K562 (cell line): Measurements from ENCODE around the gene CUL2. TPM values are rescaled to one million over a fixed set of nuclear protein-coding genes. Genes with fewer than 3 reads are reported as not detected.

Experiments
- ARNT ChIP-seq, 2 experiments: fragments of 450-650 bp; IDR thresholded peaks; 2 replicates each; pipeline ENCODE4 v1.6.1; 2016; ENCODE audit warnings: mild to moderate bottlenecking in 1 of 2
- BRCA1 ChIP-seq, 2 experiments: fragments of 450-650 bp in 1 of 2; sonication (generic) in 1 of 2; formaldehyde crosslinking in 1 of 2; IDR thresholded peaks; 2 replicates each; pipeline versions ENCODE4 v1.5.0 to v1.6.1; 2017 to 2020; ENCODE audit warnings: mild to moderate bottlenecking in 1 of 2, missing genetic modification reagents in 1 of 2
- BRD9 ChIP-seq: fragments of 450-650 bp; IDR thresholded peaks from 2 replicates; pipeline ENCODE4 v1.6.1; 2018; ENCODE audit warnings: low read depth; ENCODE audit not compliant: partially characterized antibody
- BRF1 ChIP-seq: IDR thresholded peaks from 3 replicates; pipeline ENCODE4 v1.6.1; 2011; ENCODE audit warnings: borderline replicate concordance, mild to moderate bottlenecking; ENCODE audit not compliant: insufficient read length; ENCODE audit errors: extremely low read depth
- CHD1 ChIP-seq: fragments of 200-600 bp; sonication (generic); IDR thresholded peaks from one replicate; pipeline ENCODE4 v1.6.1; 2012; ENCODE audit warnings: mild to moderate bottlenecking, moderate library complexity, low read length, inconsistent platforms
- CTBP1 ChIP-seq: fragments of 450-650 bp; IDR thresholded peaks from 2 replicates; pipeline ENCODE4 v1.6.1; 2016; ENCODE audit warnings: borderline replicate concordance
- CTCFL ChIP-seq: IDR thresholded peaks from 2 replicates; pipeline ENCODE4 v1.6.1; 2011; ENCODE audit warnings: borderline replicate concordance, low read depth, mild to moderate bottlenecking, moderate library complexity, low read length; ENCODE audit not compliant: insufficient read depth, poor library complexity, severe bottlenecking
- HBP1 ChIP-seq: fragments of 450-650 bp; formaldehyde crosslinking; IDR thresholded peaks from 2 replicates; pipeline ENCODE4 v1.4.0; 2022; ENCODE audit warnings: missing genetic modification characterization
- HES1 ChIP-seq: fragments of 450-650 bp; IDR thresholded peaks from 2 replicates; pipeline ENCODE4 v1.6.1; 2016; ENCODE audit warnings: low read depth, mild to moderate bottlenecking, moderate library complexity
- KLF13 ChIP-seq: fragments of 450-650 bp; IDR thresholded peaks from 2 replicates; pipeline ENCODE4 v1.6.1; 2016; ENCODE audit warnings: missing genetic modification characterization, low read depth, mild to moderate bottlenecking, missing compliant biosample characterization, moderate library complexity, borderline replicate concordance
- MAFG ChIP-seq: fragments of 450-650 bp; conservative IDR thresholded peaks from 2 replicates; pipeline ENCODE4 v1.6.1; 2016; ENCODE audit warnings: missing genetic modification characterization, missing compliant biosample characterization
- NR2F6 ChIP-seq: fragments of 450-650 bp; formaldehyde crosslinking; IDR thresholded peaks from 2 replicates; pipeline ENCODE4 v1.4.0; 2020; ENCODE audit warnings: mild to moderate bottlenecking
- PRDM10 ChIP-seq: fragments of 450-650 bp; IDR thresholded peaks from 2 replicates; pipeline ENCODE4 v1.6.1; 2018; ENCODE audit not compliant: partially characterized antibody
- SETDB1 ChIP-seq: IDR thresholded peaks from one replicate; pipeline ENCODE4 v1.6.1; 2012; ENCODE audit warnings: low read length, control low read depth, inconsistent platforms
- TBL1XR1 ChIP-seq, 2 experiments: IDR thresholded peaks; 2 replicates each; pipeline ENCODE4 v1.6.1; 2012; ENCODE audit warnings: improper control_type of control experiment in 2 of 2, low read length in 2 of 2, mild to moderate bottlenecking in 1 of 2
- THRAP3 ChIP-seq: fragments of 450-650 bp; IDR thresholded peaks from 2 replicates; pipeline ENCODE4 v1.6.1; 2016; ENCODE audit warnings: mild to moderate bottlenecking, inconsistent platforms, borderline replicate concordance
- USF1 ChIP-seq: sonication (generic); formaldehyde crosslinking; IDR thresholded peaks from 2 replicates; pipeline ENCODE4 v1.9.0; 2022; ENCODE audit warnings: mild to moderate bottlenecking, missing genetic modification reagents
- ZNF175 ChIP-seq: fragments of 200-800 bp; sonication (Bioruptor generic); IDR thresholded peaks from 2 replicates; pipeline ENCODE4 v1.6.1; 2016; ENCODE audit warnings: low read depth, mild to moderate bottlenecking, missing genetic modification characterization, missing compliant biosample characterization
- polyA plus RNA-seq, 8 experiments: library from polyadenylated mRNA; depleted of rRNA in 4 of 8; stranded (reverse) in 5 of 8; unstranded in 3 of 8; fragments of >200 nt; fragmentation: Nextera tagmentation in 2 of 8; fragmentation: Illumina TruSeq in 1 of 8; extraction: Ambion mirVana in 2 of 8; extraction: Trizol in 1 of 8; gene quantifications; 2 replicates each; pipeline versions ENCODE4 v1.2.1 to v1.2.3, GENCODE V29; 2011 to 2014; ENCODE audit warnings: inconsistent platforms in 1 of 8, missing spikeins in 1 of 8
- total RNA-seq, 7 experiments: library from RNA; depleted of rRNA in 6 of 7; stranded (reverse); fragments of >200 nt in 6 of 7; fragmentation: Illumina TruSeq in 2 of 7; extraction: Trizol in 2 of 7; gene quantifications; 2 replicates each; pipeline versions ENCODE4 v1.2.1 to v1.2.3, GENCODE V29; 2011 to 2021; ENCODE audit warnings: low replicate concordance in 1 of 7

CUL2 gene
- total and polyA plus RNA-seq, 9 of the 15 experiments (the other 6 are each of a cell fraction or from before 2014, with no cell fraction given), result 17.3 to 46.3 (median 41.2) TPM

- TF ChIP-seq HES1 (no peak), USF1 (CRISPR knock-in tag) (no peak), BRF1 (no peak), HBP1 (no peak; the same call in 1 of the 2 replicates), CTCFL (peak; percentile 92), BRD9 (peak; percentile 62), PRDM10 (peak; percentile 22), TBL1XR1 (IDR thresholded peaks at IDR 0.05; ENCODE audit: low read length in 2 of 2) (peak; percentile 26 to 53; a peak in 1 of 4 replicates), SETDB1 (no peak), NR2F6 (CRISPR knock-in tag) (no peak), BRCA1 (IDR thresholded peaks at IDR 0.05) (no peak), BRCA1 (CRISPR knock-in tag; IDR thresholded peaks at IDR 0.05) (no peak), THRAP3 (no peak), CTBP1 (peak; percentile 80), KLF13 (tag) (no peak), ARNT (IDR thresholded peaks at IDR 0.05) (no peak), MAFG (tag) (no peak), ZNF175 (no peak; the same call in 1 of the 2 replicates), CHD1 (no peak)
Measured at GRCh38 chr10:35126530-35127288, 36.6 kb upstream of the CUL2 start, which contains the start of gene CREM (continued).
